Activated CD8-positive, alpha-beta memory T cell treated with anti-CD3 and anti-CD28 coated beads, Interleukin-2, amount 50 U/mL, for 24 hours (primary cell): ENCODE results near the gene SQOR.

Experiments
- DNase-seq: peaks from one replicate; pipeline ENCODE4 v3.0.0-alpha.2; 2020; ENCODE audit errors: extremely low read depth

SQOR gene

GRCh38 chr15:45660231-45660979 lies 25.6 kb downstream of the SQOR start:
- no peak for DNase-seq

- DNase-seq = no peak
Measured at GRCh38 chr15:45662375-45662774, 27.5 kb downstream of the SQOR start.

GRCh38 chr15:45664451-45664850 lies 29.6 kb downstream of the SQOR start:
- no peak for DNase-seq

- DNase-seq = no peak
Measured at GRCh38 chr15:45665261-45665660, 30.4 kb downstream of the SQOR start.

- no peak for DNase-seq
Measured at GRCh38 chr15:45666119-45666875, 31.5 kb downstream of the SQOR start.

- no peak for DNase-seq
Measured at GRCh38 chr15:45667002-45667401, 32.2 kb downstream of the SQOR start.

GRCh38 chr15:45668386-45668785 lies 33.6 kb downstream of the SQOR start:
- DNase-seq = no peak

GRCh38 chr15:45669422-45669821 lies 34.6 kb downstream of the SQOR start:
- no peak for DNase-seq

- no peak for DNase-seq
Measured at GRCh38 chr15:45670091-45670490, 35.3 kb downstream of the SQOR start.

GRCh38 chr15:45670511-45670910 lies 35.7 kb downstream of the SQOR start:
- DNase-seq = no peak

GRCh38 chr15:45674677-45675076 lies 39.8 kb downstream of the SQOR start:
- no peak for DNase-seq

GRCh38 chr15:45677797-45678196 lies 43.0 kb downstream of the SQOR start:
- no peak for DNase-seq

GRCh38 chr15:45678459-45679178 lies 43.8 kb downstream of the SQOR start:
- DNase-seq = no peak

- no peak for DNase-seq
Measured at GRCh38 chr15:45684533-45684932, 49.7 kb downstream of the SQOR start.

GRCh38 chr15:45689616-45690015 lies 54.8 kb downstream of the SQOR start:
- no peak for DNase-seq

GRCh38 chr15:45690581-45691260 lies 55.9 kb downstream of the SQOR start:
- DNase-seq = no peak

GRCh38 chr15:45701108-45701507 lies 66.3 kb downstream of the SQOR start:
- DNase-seq = no peak

- no peak for DNase-seq
Measured at GRCh38 chr15:45702041-45702440, 67.2 kb downstream of the SQOR start.

- no peak for DNase-seq
Measured at GRCh38 chr15:45703670-45704328, 69.0 kb downstream of the SQOR start.

- DNase-seq = no peak
Measured at GRCh38 chr15:45704329-45705249, 69.8 kb downstream of the SQOR start.
